ENCODE results near the gene APMAP.

DNA sequence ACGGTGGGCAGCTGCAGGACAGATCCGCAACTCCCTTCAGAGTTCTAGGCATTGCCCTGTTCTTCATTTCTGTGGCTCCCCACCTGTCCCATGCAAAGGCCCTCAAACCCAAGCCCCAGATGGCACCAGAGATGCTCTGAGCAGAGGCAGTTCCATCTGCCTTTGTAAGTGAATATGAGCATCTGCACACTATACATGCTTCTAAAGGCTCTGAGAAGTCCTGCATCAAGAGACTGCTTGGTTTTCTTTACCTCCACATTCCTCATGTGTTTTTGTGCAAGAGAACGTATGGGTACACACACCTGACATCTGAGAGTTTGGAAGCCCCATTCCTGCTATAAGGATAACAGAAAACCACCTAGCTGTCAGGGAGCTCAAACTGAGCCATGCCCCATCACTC is 57.8 kb downstream of the APMAP start:
- TF ChIP-seq, protein P1, sequence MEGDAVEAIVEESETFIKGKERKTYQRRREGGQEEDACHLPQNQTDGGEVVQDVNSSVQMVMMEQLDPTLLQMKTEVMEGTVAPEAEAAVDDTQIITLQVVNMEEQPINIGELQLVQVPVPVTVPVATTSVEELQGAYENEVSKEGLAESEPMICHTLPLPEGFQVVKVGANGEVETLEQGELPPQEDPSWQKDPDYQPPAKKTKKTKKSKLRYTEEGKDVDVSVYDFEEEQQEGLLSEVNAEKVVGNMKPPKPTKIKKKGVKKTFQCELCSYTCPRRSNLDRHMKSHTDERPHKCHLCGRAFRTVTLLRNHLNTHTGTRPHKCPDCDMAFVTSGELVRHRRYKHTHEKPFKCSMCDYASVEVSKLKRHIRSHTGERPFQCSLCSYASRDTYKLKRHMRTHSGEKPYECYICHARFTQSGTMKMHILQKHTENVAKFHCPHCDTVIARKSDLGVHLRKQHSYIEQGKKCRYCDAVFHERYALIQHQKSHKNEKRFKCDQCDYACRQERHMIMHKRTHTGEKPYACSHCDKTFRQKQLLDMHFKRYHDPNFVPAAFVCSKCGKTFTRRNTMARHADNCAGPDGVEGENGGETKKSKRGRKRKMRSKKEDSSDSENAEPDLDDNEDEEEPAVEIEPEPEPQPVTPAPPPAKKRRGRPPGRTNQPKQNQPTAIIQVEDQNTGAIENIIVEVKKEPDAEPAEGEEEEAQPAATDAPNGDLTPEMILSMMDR (IDR thresholded peaks at IDR 0.05) = no peak
- no peak for TF ChIP-seq EP300 (IDR thresholded peaks at IDR 0.05)
- no peak for TF ChIP-seq POLR2A (IDR thresholded peaks at IDR 0.05)

All from tibial nerve (tissue), 4 donors.